Mucosa of descending colon (tissue), 3 donors: Measurements from ENCODE around the gene AGPAT2. TPM values are rescaled to one million over a fixed set of nuclear protein-coding genes. Genes with fewer than 3 reads are reported as not detected.

Experiments used
- ATAC-seq: fragments of 200-7000 bp; cut with Tn5 transposase; one replicate; pipeline ENCODE4 v1.9.1; 2020; ENCODE audit warnings: mild to moderate bottlenecking, moderate library complexity
- DNase-seq, 3 donors: peaks; one replicate each; pipeline ENCODE4 v3.0.0-alpha.2; 2020
- H3K36me3 ChIP-seq: fragments of 200-600 bp; one replicate; pipeline ENCODE4 v1.8.0; 2021; ENCODE audit warnings: low read depth, mild to moderate bottlenecking
- H3K4me1 ChIP-seq: fragments of 200-600 bp; one replicate; pipeline ENCODE4 v1.8.0; 2021; ENCODE audit warnings: low read depth, mild to moderate bottlenecking
- H3K4me3 ChIP-seq: fragments of 200-600 bp; one replicate; pipeline ENCODE4 v1.8.0; 2021; ENCODE audit warnings: mild to moderate bottlenecking
- H3K9me3 ChIP-seq: fragments of 200-600 bp; one replicate; pipeline ENCODE4 v1.8.0; 2021; ENCODE audit warnings: mild to moderate bottlenecking
- CTCF ChIP-seq: fragments of 200-600 bp; IDR thresholded peaks from one replicate; pipeline ENCODE4 v1.8.0; 2022; ENCODE audit warnings: antibody characterized with exemption, mild to moderate bottlenecking
- intact Hi-C, 2 donors: fragments of 100-400 bp; cut with DNase I in 1 of 2; cut with micrococcal nuclease in 1 of 2; formaldehyde crosslinking; loops; one replicate each; pipeline versions ENCODE4 v1.11.0 to v1.11.1; 2022; cut with DNase I, micrococcal nuclease
- total RNA-seq, 3 donors: library from RNA; stranded (reverse); fragmentation: NEBNext Ultra II Directional in 2 of 3; extraction: Animal tissue kit (Norgen Biotek cat#: 25700) in 2 of 3; gene quantifications; one replicate each; pipeline versions ENCODE4 v1.2.1 to v1.2.4, GENCODE V29; 2021 to 2023
- donor health status: DM: no; HTN: no; CAD: no; lungs with moderate emphysema.
- donor health status: DM: no; HTN: no; CAD: no.
- donor health status: DM: no; HTN: yes; CAD: no.

Gene AGPAT2
- total RNA-seq, 3 donors from 2014 or later = 113 to 296 (median 152) TPM

GRCh38 chr9:136694872-136695247 is 7.6 kb upstream of the AGPAT2 start:
- no peak for TF ChIP-seq CTCF
- Histone ChIP-seq H3K9me3 (no peaks in the 10 kb centered on the region), H3K4me1 (peaks cover 24% of the 10 kb centered on the region), H3K4me3 (no peak overlapping the region), H3K36me3 (no peaks in the 10 kb centered on the region)
- DNase-seq (no peak), ATAC-seq (no peak)
- intact Hi-C loops = no loop called here

- TF ChIP-seq CTCF = peak; percentile 53
- peak; percentile 82 to 88 (median 83) for DNase-seq
- H3K4me3 ChIP-seq = no peak overlapping the region
Measured at GRCh38 chr9:136694163-136694871, 7.1 kb upstream of the AGPAT2 start.

GRCh38 chr9:136693490-136694162 is 6.4 kb upstream of the AGPAT2 start:
- Histone ChIP-seq H3K36me3 (no peaks in the 10 kb centered on the region), H3K4me1 (peaks cover 30% of the 10 kb centered on the region), H3K9me3 (no peaks in the 10 kb centered on the region), H3K4me3 (no peak overlapping the region)
- intact Hi-C loops = no loop called here
- no peak for TF ChIP-seq CTCF
- DNase-seq = peak; percentile 87 to 94 (median 92)
- ATAC-seq = peak; percentile 81

More at GRCh38 chr9:136694163-136694871, 7.1 kb upstream of the AGPAT2 start:
- Histone ChIP-seq H3K9me3 (no peaks in the 10 kb centered on the region), H3K36me3 (no peaks in the 10 kb centered on the region), H3K4me1 (peaks cover 24% of the 10 kb centered on the region)
- intact Hi-C loops = no loop called here
- peak; percentile 67 for ATAC-seq

GRCh38 chr9:136693135-136693489 is 5.9 kb upstream of the AGPAT2 start:
- intact Hi-C loops = no loop called here
- no peak overlapping the region for H3K4me3 ChIP-seq
- peak in 1 of 3 donors; percentile 52 for DNase-seq

More at GRCh38 chr9:136693135-136693489, 5.9 kb upstream of the AGPAT2 start:
- H3K4me1 ChIP-seq = peaks cover 33% of the 10 kb centered on the region
- H3K36me3 ChIP-seq = no peaks in the 10 kb centered on the region
- H3K9me3 ChIP-seq = no peaks in the 10 kb centered on the region
- ATAC-seq = no peak
- TF ChIP-seq CTCF = no peak
